Adrenal gland (tissue), 12 donors: ENCODE measurements around the gene RAB30. TPM values are rescaled to one million over a fixed set of nuclear protein-coding genes. Genes with fewer than 3 reads are reported as not detected.

Source experiments
- DNase-seq, 7 donors: peaks; one replicate each; pipeline ENCODE4 v3.0.0-alpha.2; 2019 to 2020
- H3K27ac ChIP-seq, 5 donors: fragments of 200-600 bp; sonication (generic) in 4 of 5; 1 replicate in 3 of 5; 2 replicates in 2 of 5; pipeline versions ENCODE4 v1.5.1 to v1.8.0; 2016 to 2020; ENCODE audit warnings: mild to moderate bottlenecking in 1 of 5
- H3K27me3 ChIP-seq: fragments of 200-600 bp; 2 replicates; pipeline ENCODE4 v1.8.0; 2021
- H3K36me3 ChIP-seq, 2 donors: fragments of 200-600 bp; replicated peaks in 1 of 2; 1 replicate in 1 of 2; 2 replicates in 1 of 2; pipeline versions ENCODE4 v1.5.1 to v1.8.0; 2018 to 2022
- H3K4me1 ChIP-seq, 2 donors: fragments of 200-600 bp; replicated peaks in 1 of 2; 1 replicate in 1 of 2; 2 replicates in 1 of 2; pipeline versions ENCODE4 v1.5.1 to v1.8.0; 2018 to 2021
- H3K4me3 ChIP-seq, 4 donors: fragments of 200-600 bp; sonication (generic) in 3 of 4; one replicate each; pipeline ENCODE4 v1.5.1; 2016 to 2018
- H3K9me3 ChIP-seq, 3 donors: fragments of 200-600 bp; sonication (generic) in 1 of 3; replicated peaks in 1 of 3; 1 replicate in 2 of 3; 2 replicates in 1 of 3; pipeline versions ENCODE4 v1.5.1 to v1.8.0; 2016 to 2021
- POLR2A ChIP-seq, 2 donors: fragments of 450-650 bp; IDR thresholded peaks; one replicate each; pipeline ENCODE4 v1.6.1; 2017; ENCODE audit warnings: antibody characterized with exemption in 2 of 2, mild to moderate bottlenecking in 2 of 2, moderate library complexity in 1 of 2
- WGBS, 4 donors: extraction: QIAGEN DNeasy Blood & Tissue Kit in 2 of 4; methylation state at CpG; one replicate each; pipeline versions ENCODE4 v1.1.5 to v1.1.7; 2013 to 2017; 5-methylcytosine and 5-hydroxymethylcytosine counted together
- intact Hi-C, 2 donors: fragments of 100-400 bp; cut with DNase I; formaldehyde crosslinking; loops; one replicate each; pipeline versions ENCODE4 v1.14.1 to v1.15.0; 2022 to 2023
- polyA plus RNA-seq, 3 donors: library from polyadenylated mRNA; stranded (reverse); fragments of 200-250 nt in 2 of 3; fragments of 350-450 nt in 1 of 3; fragmentation: Illumina TruSeq in 1 of 3; extraction: RNeasy Lipid Tissue Mini Kit (QIAGEN cat#74804) in 1 of 3; gene quantifications; one replicate each; pipeline ENCODE4 v1.2.3, GENCODE V29; 2013 to 2014
- total RNA-seq, 9 donors: library from RNA; depleted of rRNA in 4 of 9; stranded (reverse); fragments of >200 nt in 4 of 9; fragments of 120-200 nt in 1 of 9; fragmentation: NEBNext Ultra II Directional in 1 of 9; extraction: Animal tissue kit (Norgen Biotek cat#: 25700) in 1 of 9; gene quantifications; one replicate each; pipeline versions ENCODE4 v1.1.0 to v1.2.4, GENCODE V29; 2013 to 2023
- TF ChIP-seq, protein P1 (sequence below), 6 experiments: fragments of 450-650 bp in 4 of 6; fragments of 200-600 bp in 2 of 6; sonication (generic) in 1 of 6; IDR thresholded peaks; 1 replicate in 5 of 6; 2 replicates in 1 of 6; pipeline versions ENCODE4 v1.5.1 to v1.8.0; 2016 to 2021; ENCODE audit warnings: antibody characterized with exemption in 6 of 6, mild to moderate bottlenecking in 2 of 6, moderate library complexity in 1 of 6
- donor health status: healthy with polysubstance abuse.
- donor health status: Bipolar disorder and iron deficiency.
- donor health status: DM: yes; HTN: yes; CAD: no.
- donor health status: DM: no; HTN: no; CAD: no.
- donor health status: DM: no; HTN: no; CAD: no.
- donor health status: DM: yes; HTN: yes; CAD: no.

The RAB30 gene
- total and polyA plus RNA-seq, 12 donors: 5.1 to 69.4 (median 41.7) TPM

DNA sequence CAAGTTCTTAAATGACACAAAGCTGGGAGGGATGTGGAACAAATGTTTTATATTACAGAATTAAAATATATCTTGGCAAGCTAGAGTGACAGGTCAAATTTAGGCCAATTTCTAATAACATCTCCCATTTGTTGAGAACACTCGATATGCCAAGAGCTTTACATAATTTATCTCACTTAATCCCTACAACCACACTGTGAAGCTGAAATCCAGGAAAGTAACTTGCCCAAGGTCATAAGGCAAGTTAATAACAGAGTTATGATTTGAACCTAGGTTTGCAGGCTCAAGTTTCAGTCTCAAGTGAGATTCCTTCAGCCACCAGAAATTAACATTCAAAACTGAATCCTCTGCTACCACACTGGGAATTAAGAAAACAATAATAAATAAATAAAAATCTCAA lies 38.3 kb downstream of the RAB30 start:
- intact Hi-C loops: no loop called here
- H3K4me1 ChIP-seq: peaks cover 30 to 62% of the 10 kb centered on the region in 2 donors
- 13 to 33% (median 24%) methylated on average over 1 of the region's 1 CpG for WGBS, 4 donors

DNA sequence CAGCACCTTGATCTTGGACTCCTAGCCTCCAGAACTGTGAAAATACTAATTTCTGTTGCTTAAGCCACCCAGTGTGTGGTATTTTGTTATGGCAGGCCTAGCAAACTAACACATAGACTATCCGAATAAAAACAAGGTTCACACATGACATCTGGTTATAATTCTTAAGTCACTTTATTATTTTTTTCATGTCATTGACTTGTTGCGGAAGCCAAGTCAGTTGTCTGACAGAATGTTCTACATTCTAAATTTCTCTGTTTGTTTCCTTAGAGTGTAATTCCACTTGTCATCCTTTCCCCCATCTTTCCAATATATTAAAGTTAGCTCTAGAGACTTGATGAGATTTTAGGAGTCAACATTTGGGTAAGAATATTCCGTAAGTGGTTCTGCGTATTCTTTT lies 40.6 kb downstream of the RAB30 start:
- intact Hi-C loops: no loop called here

More for the DNA sequence above, 38.3 kb downstream of the RAB30 start:
- no peaks in the 10 kb centered on the region for H3K27me3 ChIP-seq
- no peaks in the 10 kb centered on the region for H3K36me3 ChIP-seq
- peak overlapping the region; percentile 49 to 90 (median 67) for H3K27ac ChIP-seq
- H3K4me3 ChIP-seq: peak overlapping the region in 1 of 4 donors; percentile 37
- no peaks in the 10 kb centered on the region for H3K9me3 ChIP-seq
- no peak for DNase-seq
- TF ChIP-seq, protein P1, sequence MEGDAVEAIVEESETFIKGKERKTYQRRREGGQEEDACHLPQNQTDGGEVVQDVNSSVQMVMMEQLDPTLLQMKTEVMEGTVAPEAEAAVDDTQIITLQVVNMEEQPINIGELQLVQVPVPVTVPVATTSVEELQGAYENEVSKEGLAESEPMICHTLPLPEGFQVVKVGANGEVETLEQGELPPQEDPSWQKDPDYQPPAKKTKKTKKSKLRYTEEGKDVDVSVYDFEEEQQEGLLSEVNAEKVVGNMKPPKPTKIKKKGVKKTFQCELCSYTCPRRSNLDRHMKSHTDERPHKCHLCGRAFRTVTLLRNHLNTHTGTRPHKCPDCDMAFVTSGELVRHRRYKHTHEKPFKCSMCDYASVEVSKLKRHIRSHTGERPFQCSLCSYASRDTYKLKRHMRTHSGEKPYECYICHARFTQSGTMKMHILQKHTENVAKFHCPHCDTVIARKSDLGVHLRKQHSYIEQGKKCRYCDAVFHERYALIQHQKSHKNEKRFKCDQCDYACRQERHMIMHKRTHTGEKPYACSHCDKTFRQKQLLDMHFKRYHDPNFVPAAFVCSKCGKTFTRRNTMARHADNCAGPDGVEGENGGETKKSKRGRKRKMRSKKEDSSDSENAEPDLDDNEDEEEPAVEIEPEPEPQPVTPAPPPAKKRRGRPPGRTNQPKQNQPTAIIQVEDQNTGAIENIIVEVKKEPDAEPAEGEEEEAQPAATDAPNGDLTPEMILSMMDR (IDR thresholded peaks at IDR 0.05): no peak
- no peak for TF ChIP-seq POLR2A (IDR thresholded peaks at IDR 0.05)

DNA sequence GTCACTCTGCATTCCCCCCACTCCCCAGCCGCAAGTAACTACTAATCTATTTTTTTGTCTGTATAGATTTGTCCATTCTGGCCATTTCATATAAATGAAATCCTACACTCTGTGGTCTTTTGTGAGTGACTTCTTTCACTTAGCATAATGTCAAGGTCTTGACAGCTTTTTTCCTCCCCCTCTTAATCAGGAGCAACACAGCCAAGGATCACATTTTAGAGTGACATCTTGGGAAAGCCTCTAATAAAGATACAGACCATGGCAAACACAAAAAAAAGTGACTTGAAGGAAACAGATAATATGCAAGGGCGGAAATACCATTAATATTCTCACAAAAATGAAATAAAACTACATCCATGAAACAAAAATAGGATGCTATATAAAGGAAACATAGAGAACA lies 43.9 kb downstream of the RAB30 start:
- TF ChIP-seq, protein P1 (IDR thresholded peaks at IDR 0.05): no peak
- Histone ChIP-seq H3K9me3 (no peaks in the 10 kb centered on the region), H3K36me3 (no peaks in the 10 kb centered on the region), H3K27ac (no peak overlapping the region), H3K4me1 (peaks cover 28 to 36% of the 10 kb centered on the region in 2 donors), H3K4me3 (no peak overlapping the region), H3K27me3 (no peaks in the 10 kb centered on the region)
- WGBS, 4 donors: 80 to 91% (median 86%) methylated on average over 2 of the region's 2 CpGs
- intact Hi-C loops: no loop called here
- no peak for DNase-seq

More for the DNA sequence above, 40.6 kb downstream of the RAB30 start:
- TF ChIP-seq, protein P1 (IDR thresholded peaks at IDR 0.05): no peak
- Histone ChIP-seq H3K27ac (no peak overlapping the region), H3K9me3 (no peaks in the 10 kb centered on the region), H3K4me3 (no peak overlapping the region), H3K36me3 (no peaks in the 10 kb centered on the region), H3K4me1 (peaks cover 40 to 50% of the 10 kb centered on the region in 2 donors), H3K27me3 (no peaks in the 10 kb centered on the region)
- no peak for DNase-seq
- 90 to 94% (median 92%) methylated on average over 4 of the region's 4 CpGs for WGBS, 4 donors

DNA sequence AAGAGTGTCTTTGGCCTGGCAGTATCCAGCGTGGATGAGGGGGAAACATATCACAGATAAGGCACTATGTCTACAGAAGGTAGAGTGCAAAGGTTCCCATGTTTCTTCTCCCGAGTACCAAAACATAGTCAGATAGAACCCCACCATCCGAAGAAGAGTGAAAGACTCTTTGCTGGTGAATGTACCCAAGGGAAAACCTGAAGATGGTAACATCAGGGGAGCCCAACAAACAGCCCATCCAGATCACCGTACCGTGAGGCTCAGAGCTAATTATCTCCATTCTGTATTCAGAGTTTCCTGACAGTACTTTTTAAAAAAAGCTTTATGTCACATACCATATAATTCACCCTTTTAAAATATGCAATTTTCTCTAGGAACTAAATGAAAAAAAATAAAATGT lies 44.4 kb downstream of the RAB30 start:
- TF ChIP-seq, protein P1 (IDR thresholded peaks at IDR 0.05): no peak
- no peak for TF ChIP-seq POLR2A (IDR thresholded peaks at IDR 0.05)
- DNase-seq: no peak
- Histone ChIP-seq H3K4me3 (no peak overlapping the region), H3K4me1 (peaks cover 23 to 31% of the 10 kb centered on the region in 2 donors), H3K9me3 (no peaks in the 10 kb centered on the region), H3K36me3 (no peaks in the 10 kb centered on the region), H3K27ac (no peak overlapping the region), H3K27me3 (no peaks in the 10 kb centered on the region)
- intact Hi-C loops: no loop called here
- WGBS, 4 donors: 90 to 91% (median 90%) methylated on average over 5 of the region's 5 CpGs
